NCI-H1092 treated with DMSO at 0.1 percent for 48 hours (cell line): ENCODE results near the gene ESYT2.

Source experiments
- DNase-seq: peaks from one replicate; lab custom pipeline; 2025; lab: John Stamatoyannopoulos, UW

ESYT2 gene

GRCh38 chr7:158766570-158767281 lies 62.6 kb downstream of the ESYT2 start:
- no peak for DNase-seq

DNA sequence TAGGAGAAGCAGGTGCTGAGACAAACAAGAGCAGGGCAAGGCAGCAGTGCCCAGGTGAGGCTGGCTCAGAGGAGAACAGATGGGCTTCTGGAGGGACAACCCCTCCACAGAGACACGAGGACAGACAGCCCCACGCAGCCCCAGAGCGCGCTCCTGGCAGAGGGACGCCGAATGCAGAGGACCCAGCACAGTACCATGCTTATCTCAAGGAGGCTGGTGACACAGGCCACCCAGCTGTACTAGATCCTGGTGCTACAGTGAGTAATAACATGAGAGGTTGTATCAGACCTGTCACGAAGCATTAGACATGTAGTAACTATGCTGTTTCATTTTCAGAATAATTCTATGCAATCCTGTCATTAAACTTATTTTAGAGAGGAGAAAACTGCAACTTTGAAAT lies 64.3 kb downstream of the ESYT2 start:
- no peak for DNase-seq

DNA sequence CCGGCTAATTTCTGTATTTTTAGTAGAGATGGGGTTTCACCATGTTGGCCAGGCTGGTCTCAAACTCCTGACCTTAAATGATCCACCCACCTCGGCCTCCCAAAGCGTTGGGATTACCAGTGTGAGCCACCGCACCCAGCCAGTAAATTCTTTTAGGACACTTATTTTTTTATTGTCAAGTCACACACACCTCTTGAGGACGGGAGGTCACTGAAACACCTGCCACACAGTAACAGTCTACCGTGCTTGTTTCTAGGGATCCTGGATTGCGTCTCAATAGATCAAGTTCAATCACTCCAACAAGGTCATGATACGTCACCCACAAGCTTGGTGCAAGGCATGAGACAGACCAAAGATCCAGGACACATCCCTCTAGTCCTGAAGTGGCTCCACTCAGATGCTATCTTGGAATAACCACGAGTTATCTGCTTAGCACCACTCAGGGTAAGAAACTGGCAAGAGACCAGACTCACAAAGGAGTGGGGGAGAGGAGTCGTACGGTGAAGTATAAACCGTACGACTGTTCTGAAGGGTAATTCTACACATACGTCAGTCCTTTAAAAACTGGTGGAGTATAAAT lies 65.8 kb downstream of the ESYT2 start:
- DNase-seq, result no peak

DNA sequence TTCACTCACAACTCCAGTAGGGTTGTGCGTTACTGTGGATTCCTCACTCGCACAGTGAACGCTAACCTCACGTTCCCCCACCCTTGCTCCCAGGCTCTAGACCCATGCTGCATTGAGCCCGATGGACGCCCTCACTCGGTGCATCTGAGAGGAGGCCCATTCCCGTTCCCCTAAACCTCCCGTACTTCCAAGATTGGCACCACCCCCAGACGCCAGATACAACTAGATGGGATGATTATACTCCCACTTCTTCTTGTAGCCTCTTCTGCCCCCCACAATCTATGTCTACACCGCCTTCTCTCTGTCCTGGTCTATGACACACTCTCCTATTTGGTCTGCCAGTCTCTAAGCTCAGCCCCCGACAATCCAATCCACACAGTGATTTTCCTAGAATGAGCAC lies 67.4 kb downstream of the ESYT2 start:
- DNase-seq, result no peak

GRCh38 chr7:158760936-158761335 lies 68.4 kb downstream of the ESYT2 start:
- no peak for DNase-seq

DNA sequence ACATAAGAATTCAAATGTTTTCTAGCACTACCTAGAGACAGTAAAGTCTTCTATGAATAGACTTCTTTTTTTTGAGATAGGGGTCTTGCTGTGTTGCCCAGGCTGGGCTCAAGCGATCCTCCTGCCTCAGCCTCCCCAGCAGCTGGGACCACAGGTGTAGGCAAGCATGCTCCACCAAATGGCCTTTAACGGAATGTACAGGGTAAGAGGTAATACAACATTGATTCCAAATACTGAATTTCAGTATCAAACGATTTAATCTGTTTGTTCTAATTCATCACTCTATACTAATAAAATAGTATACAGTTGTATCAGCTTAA lies 68.9 kb downstream of the ESYT2 start:
- DNase-seq, result no peak

GRCh38 chr7:158759749-158760444 lies 69.4 kb downstream of the ESYT2 start:
- DNase-seq, result no peak

- no peak for DNase-seq
These were observed 70.1 kb downstream of the ESYT2 start for GRCh38 chr7:158759245-158759614.

GRCh38 chr7:158758586-158759244 lies 70.6 kb downstream of the ESYT2 start:
- DNase-seq, result no peak

DNA sequence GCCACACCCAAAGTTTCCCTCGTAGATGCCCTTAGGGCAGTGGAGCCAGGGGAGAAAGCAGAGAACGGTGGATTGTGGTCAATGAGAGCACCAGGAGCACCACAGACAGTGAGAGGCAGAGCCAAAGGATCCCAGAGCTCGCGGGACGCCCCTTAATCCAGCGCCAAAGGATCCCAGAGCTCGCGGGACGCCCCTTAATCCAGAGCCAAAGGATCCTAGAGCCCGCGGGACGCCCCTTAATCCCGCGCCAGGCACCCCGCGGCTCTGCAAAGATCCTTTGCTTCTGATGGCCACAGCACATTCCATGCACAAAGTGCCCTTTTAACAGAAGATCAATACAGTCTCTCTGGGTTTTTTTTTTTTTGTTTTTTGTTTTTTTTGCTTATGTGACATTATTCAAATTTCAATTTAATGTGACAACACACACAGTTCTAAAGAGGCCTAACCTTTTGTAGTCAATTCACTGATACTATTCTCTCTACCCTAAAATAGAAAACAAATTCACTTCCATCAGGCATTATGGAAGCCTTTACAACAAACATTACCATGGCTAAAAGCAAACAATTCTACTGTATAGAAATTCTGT lies 71.8 kb downstream of the ESYT2 start:
- no peak for DNase-seq

DNA sequence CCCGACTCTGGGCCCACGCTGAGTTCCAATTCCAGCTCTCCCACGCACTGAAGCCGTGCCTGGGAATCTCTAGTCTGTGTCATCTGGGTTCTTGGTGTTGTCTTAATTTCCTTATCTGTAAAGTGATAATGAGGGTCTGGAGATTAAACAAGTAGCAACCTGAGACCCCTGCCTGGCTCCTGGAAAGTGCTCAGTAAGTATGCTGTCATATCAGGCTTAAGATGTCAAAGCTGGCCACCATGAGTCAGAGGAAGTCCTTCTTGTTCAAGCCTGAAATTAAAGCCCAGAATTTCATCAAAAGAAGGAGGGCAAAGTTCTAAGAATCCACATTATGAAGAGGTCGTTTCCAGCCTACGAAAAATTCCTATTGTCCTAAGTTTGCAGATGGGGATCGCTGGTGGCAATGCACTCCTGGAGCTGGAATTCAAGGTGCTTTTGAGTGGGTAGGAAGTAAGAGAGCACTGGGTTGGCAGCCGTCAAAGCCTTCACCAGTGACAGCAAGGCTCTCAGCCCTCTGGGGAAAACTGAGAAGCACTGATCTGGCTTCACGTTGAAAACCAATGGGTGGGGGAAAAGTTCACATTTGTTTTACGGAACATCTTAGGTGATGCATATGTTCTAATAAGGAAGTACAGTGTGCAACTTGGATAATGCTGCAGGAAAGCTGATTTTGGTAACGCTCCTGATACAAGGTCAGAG lies 74.4 kb downstream of the ESYT2 start:
- no peak for DNase-seq

- DNase-seq, result no peak
These were observed 75.4 kb downstream of the ESYT2 start for GRCh38 chr7:158753900-158754299.

DNA sequence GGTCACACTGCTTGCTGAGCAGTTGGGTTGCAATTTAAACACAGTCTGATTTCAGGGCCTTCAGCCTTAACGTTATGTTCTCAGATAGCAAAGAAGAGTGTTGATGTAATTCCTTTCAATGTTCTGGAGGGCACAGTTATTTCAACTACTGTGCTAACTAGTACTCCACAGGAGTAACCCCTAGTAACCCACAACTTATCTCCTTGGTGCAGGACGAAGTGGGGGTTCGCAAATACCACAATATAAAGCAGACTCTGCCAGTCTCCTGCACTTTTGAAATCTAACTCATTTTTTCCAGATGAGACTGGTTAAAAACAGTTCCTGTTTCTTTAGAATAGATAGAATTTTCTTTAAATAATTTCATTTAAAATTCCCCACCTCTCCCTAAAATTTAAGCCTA lies 77.6 kb downstream of the ESYT2 start:
- no peak for DNase-seq

- DNase-seq, result no peak
These were observed 78.1 kb downstream of the ESYT2 start for GRCh38 chr7:158751199-158751598.

DNA sequence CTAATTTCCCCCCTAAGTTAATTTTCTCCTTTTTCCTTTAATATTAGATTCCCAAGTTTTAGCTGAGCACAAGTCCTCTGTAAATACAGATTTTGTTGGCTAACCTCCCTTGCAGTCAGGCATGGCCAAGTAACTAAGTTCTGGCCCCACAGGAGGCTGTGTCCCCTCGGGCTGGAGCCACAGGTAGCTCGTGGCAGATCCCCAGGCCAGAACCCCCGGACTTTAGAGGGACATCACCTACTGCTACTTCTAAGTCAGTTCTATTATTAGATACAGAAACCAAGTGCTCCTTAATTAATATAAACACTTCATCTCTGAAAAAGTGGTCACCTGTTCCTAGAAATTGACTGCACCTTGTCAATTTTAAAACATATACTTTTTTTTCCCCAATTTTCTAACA lies 78.6 kb downstream of the ESYT2 start:
- no peak for DNase-seq

DNA sequence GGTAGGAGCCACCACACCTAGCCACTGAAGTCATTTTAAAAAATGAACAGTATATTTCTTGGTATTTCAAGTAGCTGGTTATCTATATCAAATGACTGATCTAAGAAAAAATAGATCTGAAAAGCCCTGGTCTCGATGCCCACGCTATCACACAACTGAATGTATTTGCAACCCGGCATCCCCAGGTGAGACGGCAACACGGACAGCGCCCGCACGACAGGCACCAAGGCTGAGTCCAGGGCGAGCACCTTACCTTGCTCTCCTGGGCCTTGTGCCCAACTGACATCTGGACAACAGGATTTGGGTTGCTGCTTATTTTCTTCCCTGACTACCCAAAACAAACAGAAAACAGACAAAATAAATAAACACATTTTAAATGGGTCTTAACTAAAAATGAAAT lies 79.9 kb downstream of the ESYT2 start:
- DNase-seq, result no peak

DNA sequence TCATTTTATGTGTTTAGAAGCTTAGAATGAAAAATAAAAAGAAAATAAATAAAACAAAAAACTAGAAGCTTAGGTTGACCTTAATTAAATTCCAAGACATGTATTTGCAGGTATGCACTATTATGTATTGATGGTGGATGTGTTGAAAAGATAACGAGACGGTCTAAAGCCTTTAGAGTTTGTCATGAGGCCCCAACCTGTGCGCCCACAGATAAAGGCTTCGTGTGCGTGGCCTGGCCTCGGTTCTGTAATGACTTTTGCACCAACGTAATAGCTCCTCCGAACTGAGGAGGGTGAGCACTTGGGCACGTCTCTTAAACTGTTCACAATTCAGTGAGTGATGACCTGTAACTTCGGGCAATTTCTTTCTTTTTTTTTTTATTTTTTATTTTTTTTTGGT lies 81.0 kb downstream of the ESYT2 start:
- DNase-seq, result no peak

DNA sequence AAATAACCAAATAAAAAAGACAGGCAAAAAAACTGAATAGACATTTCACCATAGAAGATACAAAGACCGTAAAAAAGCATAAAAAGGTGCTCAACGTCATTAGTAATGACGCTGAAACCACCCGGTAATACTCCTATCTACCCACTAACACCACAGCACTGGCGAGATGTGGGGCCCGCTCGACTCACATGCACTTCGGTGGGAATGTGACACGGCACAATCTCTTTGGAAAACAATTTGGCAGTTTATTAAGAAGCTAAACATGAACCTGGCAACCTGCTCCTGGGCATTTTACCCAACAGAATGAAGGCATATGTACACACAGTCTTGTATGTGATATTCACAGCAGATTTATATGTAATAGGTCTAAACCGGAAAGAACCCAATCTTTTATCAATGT lies 81.9 kb downstream of the ESYT2 start:
- DNase-seq, result no peak

DNA sequence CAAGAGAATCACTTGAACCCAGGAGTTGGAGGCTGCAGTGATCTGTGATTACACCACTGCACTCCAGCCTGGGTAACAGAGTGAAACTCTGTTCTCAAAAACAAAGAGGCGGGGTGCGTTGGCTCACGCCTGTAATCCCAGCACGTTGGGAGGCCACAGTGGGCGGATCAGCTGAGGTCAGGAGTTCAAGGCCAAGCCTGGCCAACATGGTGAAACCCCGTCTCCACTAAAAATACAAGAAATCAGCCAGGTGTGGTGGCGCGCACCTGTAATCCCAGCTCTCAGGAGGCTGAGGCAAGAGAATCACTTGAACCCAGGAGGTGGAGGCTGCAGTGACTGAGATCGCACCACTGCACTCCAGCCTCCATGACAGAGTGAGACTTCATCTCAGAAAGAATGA lies 82.4 kb downstream of the ESYT2 start:
- DNase-seq, result no peak

DNA sequence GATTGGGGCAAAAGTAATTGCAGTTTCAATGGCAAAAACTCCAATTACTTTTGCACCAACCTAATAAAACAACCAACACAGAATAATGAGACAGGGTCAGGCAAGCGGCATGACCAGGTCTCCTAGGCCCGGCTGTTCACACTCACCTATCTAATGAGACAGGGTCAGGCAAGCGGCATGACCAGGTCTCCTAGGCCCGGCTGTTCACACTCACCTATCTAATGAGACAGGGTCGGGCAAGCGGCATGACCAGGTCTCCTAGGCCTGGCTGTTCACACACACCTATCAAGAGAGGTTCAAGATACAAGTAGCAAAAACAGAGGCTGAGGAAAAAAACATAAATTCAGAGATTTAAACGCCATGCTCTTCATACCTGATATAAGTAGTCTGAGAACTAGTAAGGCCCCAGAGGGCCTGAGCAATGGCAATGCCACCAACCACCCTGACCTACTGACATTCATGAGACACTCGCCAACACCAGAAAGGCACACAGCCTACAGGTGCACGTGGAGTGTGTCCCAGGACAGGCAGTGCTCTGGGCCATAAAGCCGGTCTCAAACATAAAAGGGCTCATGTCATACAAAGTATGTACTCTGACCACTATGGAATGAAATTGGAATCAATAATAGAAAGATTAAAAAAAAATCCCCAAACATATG lies 84.1 kb downstream of the ESYT2 start:
- DNase-seq, result no peak

DNA sequence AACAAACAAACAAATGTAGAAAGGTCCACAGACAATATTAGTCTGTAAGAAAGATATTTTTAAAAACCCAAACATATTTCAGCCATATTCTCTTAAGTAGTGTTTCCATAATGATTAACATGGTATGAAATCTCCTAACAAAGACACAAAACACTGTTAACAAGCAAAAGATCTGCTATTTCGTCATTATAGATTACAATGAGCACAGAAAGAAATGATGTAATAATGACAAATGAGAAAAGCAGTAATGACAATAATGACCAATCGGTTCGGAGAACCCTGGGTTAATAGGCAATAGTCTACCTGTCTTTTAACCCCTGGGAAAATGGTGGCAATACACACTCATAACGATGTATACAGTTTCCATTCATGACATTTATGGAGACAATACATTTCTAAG lies 85.2 kb downstream of the ESYT2 start:
- no peak for DNase-seq

GRCh38 chr7:158743219-158743618 lies 86.1 kb downstream of the ESYT2 start:
- DNase-seq, result no peak
